PC-3 (cell line): ENCODE data around the gene FMNL2. TPM values are rescaled to one million over a fixed set of nuclear protein-coding genes. Genes with fewer than 3 reads are reported as not detected.

Experiments used
- ATAC-seq: fragments of 200-7000 bp; cut with Tn5 transposase; 2 replicates; pipeline ENCODE4 v1.9.1; 2020; ENCODE audit warnings: mild to moderate bottlenecking, moderate library complexity
- BruUV-seq: library from RNA; stranded (reverse); fragments of 400-500 nt; replicated peaks from 2 replicates; lab custom pipeline; 2021; lab: Mats Ljungman, UMichigan
- CTCF ChIA-PET: fragments of 300-600 bp; sonication (Branson Sonifier 250); formaldehyde crosslinking; loops from one replicate; lab custom pipeline; 2022; ENCODE audit warnings: antibody characterized with exemption; lab: Charles Lee
- POLR2A ChIA-PET: fragments of 300-600 bp; sonication (Branson Sonifier 250); formaldehyde crosslinking; loops from one replicate; lab custom pipeline; 2022; ENCODE audit warnings: antibody characterized with exemption; ENCODE audit not compliant: unreplicated experiment; lab: Charles Lee
- DNase-seq: peaks from one replicate; pipeline ENCODE4 v3.0.0-alpha.2; 2015
- H2AFZ ChIP-seq: fragments of 300-600 bp; sonication (generic); 2 replicates; pipeline ENCODE4 v1.6.0; 2016; ENCODE audit warnings: antibody characterized with exemption, low read length
- H3F3A ChIP-seq: fragments of 300-600 bp; sonication (generic); one replicate; pipeline ENCODE4 v1.6.0; 2017; ENCODE audit warnings: antibody characterized with exemption, low read length, control low read depth, mild to moderate bottlenecking; ENCODE audit not compliant: unreplicated experiment
- H3K27ac ChIP-seq: fragments of 300-600 bp; sonication (generic); 2 replicates; pipeline ENCODE4 v1.5.1; 2016; ENCODE audit warnings: mild to moderate bottlenecking, low read length
- H3K27me3 ChIP-seq: fragments of 300-600 bp; sonication (generic); 2 replicates; pipeline ENCODE4 v1.6.1; 2016; ENCODE audit warnings: low read length, mixed read lengths
- H3K36me3 ChIP-seq: fragments of 300-600 bp; sonication (generic); 2 replicates; pipeline ENCODE4 v1.6.1; 2016; ENCODE audit warnings: low read depth, mixed run types, low read length, mixed read lengths
- H3K4me1 ChIP-seq: fragments of 300-600 bp; sonication (generic); 2 replicates; pipeline ENCODE4 v1.5.1; 2016; ENCODE audit warnings: low read length; ENCODE audit not compliant: insufficient read depth
- H3K4me2 ChIP-seq: fragments of 300-600 bp; sonication (generic); 2 replicates; pipeline ENCODE4 v1.6.0; 2016; ENCODE audit warnings: low read length
- H3K4me3 ChIP-seq: fragments of 300-600 bp; sonication (generic); 2 replicates; pipeline ENCODE4 v1.5.1; 2016; ENCODE audit warnings: mild to moderate bottlenecking, low read length, mixed read lengths
- H3K79me2 ChIP-seq: fragments of 300-600 bp; sonication (generic); 2 replicates; pipeline ENCODE4 v1.6.1; 2017; ENCODE audit warnings: low read length, mixed read lengths
- H3K9ac ChIP-seq: fragments of 300-600 bp; sonication (generic); 2 replicates; pipeline ENCODE4 v1.6.0; 2016; ENCODE audit warnings: mild to moderate bottlenecking, low read length
- H3K9me2 ChIP-seq: fragments of 300-600 bp; sonication (generic); replicated peaks from 2 replicates; pipeline ENCODE4 v1.6.1; 2016; ENCODE audit warnings: mixed run types, low read length, mixed read lengths
- H3K9me3 ChIP-seq: fragments of 300-600 bp; sonication (generic); 2 replicates; pipeline ENCODE4 v1.6.1; 2016; ENCODE audit warnings: low read length, mixed read lengths
- H4K20me1 ChIP-seq: fragments of 300-600 bp; sonication (generic); 2 replicates; pipeline ENCODE4 v1.6.1; 2016; ENCODE audit warnings: low read length, mixed read lengths
- CTCF ChIP-seq: fragments of 300-600 bp; sonication (generic); conservative IDR thresholded peaks from 2 replicates; pipeline ENCODE4 v1.5.1; 2017; ENCODE audit warnings: antibody characterized with exemption, low read depth, mild to moderate bottlenecking, low read length
- EZH2 ChIP-seq: fragments of 300-600 bp; sonication (generic); IDR thresholded peaks from one replicate; pipeline ENCODE4 v1.6.1; 2017; ENCODE audit warnings: antibody characterized with exemption, mild to moderate bottlenecking, low read length; ENCODE audit not compliant: unreplicated experiment
- EZH2phosphoT487 ChIP-seq: fragments of 300-600 bp; sonication (generic); IDR thresholded peaks from 2 replicates; pipeline ENCODE4 v1.6.1; 2018; ENCODE audit warnings: mild to moderate bottlenecking, antibody characterized with exemption, low read length, borderline replicate concordance
- intact Hi-C: fragments of 100-400 bp; cut with micrococcal nuclease; formaldehyde crosslinking; loops from 2 replicates; pipeline ENCODE4 v1.9.0; 2023
- total RNA-seq: library from RNA; depleted of rRNA; stranded (reverse); fragments of >200 nt; gene quantifications from 2 replicates; pipeline ENCODE4 v1.2.3, GENCODE V29; 2014

The FMNL2 gene
- total RNA-seq, 1 experiment from 2014 or later, result 15.8 TPM

- H2AFZ ChIP-seq, result no peak overlapping the region
- DNase-seq, result no peak
- peaks cover 5% of the 10 kb centered on the region for H3F3A ChIP-seq
- intact Hi-C loops, result loop anchor here (5.0 kb wide), 1 partner anchor 83 kb away; the partner anchor contains the start of gene FMNL2
- H3K4me2 ChIP-seq, result peak overlapping the region; percentile 49
- no peak for ATAC-seq
- H4K20me1 ChIP-seq, result no peaks in the 10 kb centered on the region
- H3K79me2 ChIP-seq, result peaks cover 54% of the 10 kb centered on the region
- no peak overlapping the region for H3K4me3 ChIP-seq
- BruUV-seq, result no TSS peak
- no peak overlapping the region for H3K9ac ChIP-seq
- H3K9me3 ChIP-seq, result no peaks in the 10 kb centered on the region
- H3K4me1 ChIP-seq, result peaks cover 28% of the 10 kb centered on the region
- no peaks in the 10 kb centered on the region for H3K27me3 ChIP-seq
- CTCF ChIA-PET, result no interaction called here
- no peaks in the 10 kb centered on the region for H3K36me3 ChIP-seq
- POLR2A ChIA-PET, result no interaction called here
- no peaks in the 10 kb centered on the region for H3K9me2 ChIP-seq
- peak overlapping the region; percentile 82 for H3K27ac ChIP-seq
- TF ChIP-seq EZH2phosphoT487 (no peak), CTCF (no peak), EZH2 (no peak)
These were observed 85.4 kb downstream of the FMNL2 start for GRCh38 chr2:152420363-152420762.

- no peak overlapping the region for H2AFZ ChIP-seq
- TF ChIP-seq EZH2 (no peak), CTCF (no peak), EZH2phosphoT487 (no peak)
- no peaks in the 10 kb centered on the region for H4K20me1 ChIP-seq
- H3K36me3 ChIP-seq, result no peaks in the 10 kb centered on the region
- ATAC-seq, result no peak
- no peaks in the 10 kb centered on the region for H3K9me3 ChIP-seq
- no peaks in the 10 kb centered on the region for H3K9me2 ChIP-seq
- peaks cover 5% of the 10 kb centered on the region for H3F3A ChIP-seq
- no peak overlapping the region; the same call in 1 of the 2 replicates for H3K9ac ChIP-seq
- H3K4me1 ChIP-seq, result peaks cover 24% of the 10 kb centered on the region
- ChIA-PET CTCF (no interaction called here), POLR2A (no interaction called here)
- no TSS peak for BruUV-seq
- H3K79me2 ChIP-seq, result peaks cover 52% of the 10 kb centered on the region
- no peaks in the 10 kb centered on the region for H3K27me3 ChIP-seq
- no peak for DNase-seq
- H3K4me2 ChIP-seq, result peak overlapping the region; percentile 49
- H3K27ac ChIP-seq, result peak overlapping the region; percentile 82
- intact Hi-C loops, result loop anchor here (5.0 kb wide), 1 partner anchor 84 kb away; the partner anchor contains the start of gene FMNL2
- 0 out of 2 replicates have a peak overlapping the region, but pooled peaks have one; percentile 3 for H3K4me3 ChIP-seq
These were observed 86.0 kb downstream of the FMNL2 start for GRCh38 chr2:152420936-152421335.

- H3K9me3 ChIP-seq, result no peaks in the 10 kb centered on the region
- no peaks in the 10 kb centered on the region for H3K36me3 ChIP-seq
- H4K20me1 ChIP-seq, result no peaks in the 10 kb centered on the region
- H3K4me2 ChIP-seq, result peak overlapping the region; percentile 65
- ATAC-seq, result peak; percentile 95
- H3K27me3 ChIP-seq, result no peaks in the 10 kb centered on the region
- peaks cover 49% of the 10 kb centered on the region for H3K79me2 ChIP-seq
- no peak overlapping the region for H3K4me3 ChIP-seq
- CTCF ChIA-PET, result no interaction called here
- no peak overlapping the region for H2AFZ ChIP-seq
- DNase-seq, result peak; percentile 98
- H3F3A ChIP-seq, result peaks cover 5% of the 10 kb centered on the region
- BruUV-seq, result no TSS peak
- H3K4me1 ChIP-seq, result peaks cover 26% of the 10 kb centered on the region
- peak overlapping the region; percentile 23; the same call in 1 of the 2 replicates for H3K9ac ChIP-seq
- no peaks in the 10 kb centered on the region for H3K9me2 ChIP-seq
- POLR2A ChIA-PET, result no interaction called here
- TF ChIP-seq CTCF, result no peak
- no peak for TF ChIP-seq EZH2
- TF ChIP-seq EZH2phosphoT487, result no peak
- peak overlapping the region; percentile 82 for H3K27ac ChIP-seq
- intact Hi-C loops, result loop anchor here (5.0 kb wide), 1 partner anchor 84 kb away; the partner anchor contains the start of gene FMNL2
These were observed 86.8 kb downstream of the FMNL2 start for GRCh38 chr2:152421521-152422370.
